Anterior cingulate cortex (tissue), 58 donors: ENCODE data around the gene PKP2.
"Not testable (repeated sequence)": the region's sequence is repeated elsewhere in the genome, so short reads cannot be mapped to it uniquely, and the experiment has no call there.

Source experiments
- DNase-seq, 58 donors: peaks; one replicate each; lab custom pipeline; 2025; lab: John Stamatoyannopoulos, UW

Gene PKP2

DNA sequence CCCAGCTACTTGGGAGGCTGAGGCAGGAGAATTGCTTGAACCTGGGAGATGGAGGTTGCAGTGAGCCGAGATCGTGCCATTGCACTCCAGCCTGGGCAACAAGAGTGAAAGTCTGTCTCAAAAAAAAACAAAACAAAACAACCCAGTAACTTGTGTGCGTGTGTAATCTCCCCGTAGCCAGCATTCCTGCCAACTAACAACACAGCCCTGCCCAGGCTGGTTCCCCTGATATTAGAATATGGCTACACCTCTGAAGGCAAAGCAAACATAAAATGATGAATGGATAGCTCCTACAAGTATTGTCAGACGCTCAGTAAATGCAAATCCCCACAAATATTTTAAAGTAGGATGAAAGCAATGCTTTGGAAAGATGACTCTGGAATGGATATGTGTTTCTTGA is 24.2 kb downstream of the PKP2 start:
- not testable (repeated sequence) for DNase-seq

DNA sequence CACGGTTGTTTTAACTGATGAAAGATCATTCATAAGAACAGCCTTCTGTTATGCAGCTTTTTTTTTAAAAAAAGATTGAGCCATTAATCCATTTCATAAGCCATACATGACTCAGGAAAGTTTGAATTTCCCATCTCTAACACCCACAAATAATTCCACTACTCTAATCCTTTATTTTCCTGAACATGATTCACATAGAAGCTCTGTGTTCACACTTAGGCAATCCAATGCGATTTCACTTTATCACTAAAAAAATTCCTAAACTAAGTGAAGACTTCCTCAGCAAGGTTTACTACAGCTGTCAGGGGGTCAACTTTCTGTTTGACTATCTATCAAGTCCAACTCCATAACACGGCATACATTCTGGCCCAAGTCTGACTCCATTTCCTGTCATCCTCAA is 25.9 kb downstream of the PKP2 start:
- DNase-seq = no peak

DNA sequence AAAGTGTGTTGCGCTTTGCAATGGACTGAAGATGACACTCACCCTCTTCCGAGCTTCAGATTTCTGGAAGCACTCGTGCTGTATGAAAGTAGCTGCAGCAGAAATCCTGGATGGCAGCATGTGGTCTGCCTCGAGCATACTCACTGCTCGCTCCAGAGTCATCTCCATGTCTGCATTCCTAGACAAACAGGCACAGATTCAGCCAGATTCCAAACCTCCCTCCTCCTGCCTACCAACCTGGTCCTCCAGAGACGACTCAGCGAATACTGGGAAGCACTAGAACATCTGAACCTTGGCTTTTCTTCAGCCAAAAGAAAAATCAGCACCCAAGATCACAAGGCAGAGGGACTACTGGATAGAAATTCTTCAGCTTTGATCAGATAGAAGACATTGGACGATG is 27.7 kb downstream of the PKP2 start:
- DNase-seq = no peak

GRCh38 chr12:32864731-32865130 is 31.8 kb downstream of the PKP2 start:
- no peak for DNase-seq

DNA sequence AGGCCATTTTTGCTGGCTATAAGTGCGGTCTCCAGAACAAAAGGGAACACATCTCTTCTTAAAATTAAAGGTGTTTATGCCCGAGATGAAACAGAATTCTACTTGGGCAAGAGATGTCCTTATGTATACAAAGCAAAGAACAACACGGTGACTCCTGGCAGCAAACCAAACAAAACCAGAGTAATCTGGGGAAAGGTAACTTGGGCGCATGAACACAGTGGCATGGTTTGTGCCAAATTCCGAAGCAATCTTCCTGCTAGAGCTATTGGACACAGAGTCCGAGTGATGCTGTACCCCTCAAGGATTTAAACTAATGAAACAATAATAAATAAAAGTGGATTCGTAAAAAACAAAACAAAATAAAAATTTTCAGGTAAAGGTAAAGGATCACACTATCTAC is 33.4 kb downstream of the PKP2 start:
- no peak for DNase-seq

DNA sequence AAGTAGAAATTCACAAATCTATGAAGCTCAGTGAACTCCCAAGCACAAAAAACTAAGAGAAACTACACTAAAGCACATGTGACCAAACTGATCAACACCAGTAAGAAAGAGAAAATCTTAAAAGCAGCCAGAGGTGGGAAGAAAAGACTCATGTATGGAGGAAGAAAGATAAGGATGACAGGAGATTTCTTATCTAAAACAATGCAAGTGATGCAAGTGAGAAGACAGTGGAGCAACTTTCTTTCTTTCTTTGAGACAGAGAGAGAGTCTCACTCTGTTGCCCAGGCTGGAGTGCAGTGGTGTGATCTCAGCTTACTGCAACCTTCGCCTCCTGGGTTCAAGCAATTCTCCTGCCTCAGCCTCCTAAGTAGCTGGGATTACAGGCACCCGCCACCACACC is 34.9 kb downstream of the PKP2 start:
- not testable (repeated sequence) for DNase-seq

- DNase-seq = no peak
Measured at GRCh38 chr12:32860192-32860591, 36.4 kb downstream of the PKP2 start.

- DNase-seq = no peak
Measured at GRCh38 chr12:32859389-32859788, 37.2 kb downstream of the PKP2 start.

GRCh38 chr12:32854716-32855115 is 41.9 kb downstream of the PKP2 start:
- no peak for DNase-seq

GRCh38 chr12:32854097-32854496 is 42.5 kb downstream of the PKP2 start:
- DNase-seq = no peak

DNA sequence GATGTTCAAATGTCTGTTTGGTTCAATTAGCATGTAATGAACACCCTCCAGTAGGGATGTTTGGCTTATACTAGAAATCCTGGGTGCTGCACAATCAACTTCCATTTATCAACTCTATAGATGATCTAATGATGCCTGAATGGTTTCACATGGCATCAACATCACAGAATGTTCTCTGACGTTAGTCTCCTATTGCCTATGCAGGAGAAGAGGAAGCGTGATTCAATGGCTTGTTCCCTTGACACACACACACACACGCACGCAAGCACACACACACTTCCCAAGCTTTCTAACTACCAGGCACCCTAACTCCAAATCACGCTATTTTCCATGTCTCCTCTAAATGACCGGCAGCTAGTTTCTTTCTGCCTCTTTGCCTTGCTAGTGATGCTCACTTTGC is 49.3 kb downstream of the PKP2 start:
- peak in 3 of 58 donors; percentile 1 to 11 (median 2) for DNase-seq

DNA sequence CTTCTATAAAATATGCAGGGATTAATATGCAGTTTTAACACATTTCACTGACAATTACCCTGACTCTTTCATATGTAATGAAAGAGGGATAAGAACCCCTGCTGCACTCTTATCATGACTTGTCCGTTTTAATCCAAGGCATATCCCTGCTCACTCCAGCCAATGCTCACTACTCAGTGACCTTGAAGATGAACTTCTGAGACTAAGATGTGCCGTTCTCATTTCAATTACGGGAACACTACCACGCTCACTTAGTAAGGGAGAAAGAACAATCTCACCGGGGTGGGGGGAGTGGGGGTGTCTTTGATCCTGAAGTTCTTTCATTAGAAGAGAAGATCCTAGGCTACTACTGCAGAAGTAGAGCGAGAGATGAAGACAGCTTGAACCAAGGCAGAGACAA is 50.5 kb downstream of the PKP2 start:
- no peak for DNase-seq

DNA sequence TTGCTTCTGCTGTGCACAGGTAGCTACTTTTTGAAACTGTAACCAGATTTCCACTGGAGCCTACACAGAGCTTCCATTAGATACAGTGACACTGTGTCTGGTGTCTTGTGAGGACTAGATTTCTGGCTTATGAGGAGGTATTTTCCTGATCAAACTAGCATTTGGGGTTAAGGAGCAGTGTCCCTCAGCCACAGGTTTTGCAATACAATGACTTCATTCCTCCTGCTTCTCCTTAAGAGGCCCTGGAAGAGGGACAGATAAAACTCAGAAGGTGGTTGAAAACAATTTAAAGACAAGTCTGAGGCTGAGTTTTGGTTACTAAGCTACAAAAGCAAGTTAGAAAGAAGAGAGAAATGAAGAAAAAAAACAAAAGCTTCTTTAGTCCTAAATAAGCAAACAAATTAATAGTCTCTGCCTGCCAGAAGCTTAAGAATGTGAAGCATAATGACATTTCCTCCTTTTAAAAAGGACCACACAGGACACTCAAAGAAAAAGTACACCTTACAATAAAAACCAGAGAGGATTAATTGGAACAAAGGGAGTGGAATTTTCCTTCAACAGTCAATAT is 53.0 kb downstream of the PKP2 start:
- no peak for DNase-seq

DNA sequence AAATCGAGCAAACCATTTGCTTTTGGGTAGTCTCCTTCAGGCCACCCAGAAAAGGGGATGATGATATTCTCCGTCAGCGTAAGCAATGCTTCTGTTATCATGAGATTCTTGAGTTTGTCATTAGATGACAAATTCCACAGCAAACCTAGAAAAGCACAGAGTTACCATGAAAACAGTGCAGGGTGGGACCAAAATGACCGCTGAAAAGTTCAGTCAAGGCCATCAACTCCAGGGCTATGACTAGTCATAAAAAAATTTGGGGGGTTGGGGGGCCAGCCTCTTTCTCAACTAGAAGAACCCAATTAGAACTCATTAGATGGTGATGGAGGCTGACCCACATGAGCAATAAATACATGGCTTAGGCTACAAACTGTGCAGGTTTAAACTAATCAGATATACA is 55.5 kb downstream of the PKP2 start:
- DNase-seq = no peak

- DNase-seq = no peak
Measured at GRCh38 chr12:32839828-32840227, 56.7 kb downstream of the PKP2 start.

- no peak for DNase-seq
Measured at GRCh38 chr12:32837974-32838373, 58.6 kb downstream of the PKP2 start.

GRCh38 chr12:32836710-32837109 is 59.9 kb downstream of the PKP2 start:
- DNase-seq = no peak

DNA sequence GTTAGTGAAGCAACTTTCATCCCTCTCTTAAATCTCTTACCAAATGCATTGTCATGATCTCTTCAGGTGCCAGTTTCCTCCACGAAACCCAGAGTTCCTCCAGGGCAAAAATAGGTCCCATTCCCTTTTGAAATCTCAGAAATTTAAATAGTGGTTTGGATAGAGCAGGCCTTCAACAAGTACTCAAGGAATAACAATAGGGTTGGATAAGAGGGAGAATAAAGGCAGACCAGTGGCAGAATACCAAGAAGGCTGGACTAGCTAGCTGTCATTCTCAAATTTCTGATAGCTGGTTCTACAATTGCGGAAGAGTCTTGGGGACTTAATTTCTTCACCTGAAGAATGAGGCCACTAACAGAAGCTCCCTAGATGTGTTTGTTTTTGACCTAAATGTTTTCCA is 62.5 kb downstream of the PKP2 start:
- no peak for DNase-seq

- DNase-seq = no peak
Measured at GRCh38 chr12:32828552-32828951, 68.0 kb downstream of the PKP2 start.

DNA sequence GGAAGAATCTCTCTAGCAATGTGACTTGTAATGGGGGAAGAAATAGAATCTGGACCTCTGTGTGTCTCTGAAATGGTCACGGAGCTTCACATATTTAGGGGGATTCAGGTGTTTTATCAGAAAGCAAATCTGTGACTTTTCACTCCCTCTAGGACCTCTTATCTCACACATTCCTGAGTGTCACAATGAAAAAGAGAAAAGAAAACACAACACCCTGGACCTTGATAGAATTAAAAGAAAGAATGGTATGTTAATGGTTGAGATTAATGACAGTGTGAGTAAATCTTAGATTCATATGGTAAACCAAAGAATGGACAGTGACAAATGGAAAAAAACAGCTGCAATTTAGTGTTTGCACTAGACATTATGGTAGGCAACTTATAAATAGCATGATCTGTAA is 68.5 kb downstream of the PKP2 start:
- DNase-seq = no peak

DNA sequence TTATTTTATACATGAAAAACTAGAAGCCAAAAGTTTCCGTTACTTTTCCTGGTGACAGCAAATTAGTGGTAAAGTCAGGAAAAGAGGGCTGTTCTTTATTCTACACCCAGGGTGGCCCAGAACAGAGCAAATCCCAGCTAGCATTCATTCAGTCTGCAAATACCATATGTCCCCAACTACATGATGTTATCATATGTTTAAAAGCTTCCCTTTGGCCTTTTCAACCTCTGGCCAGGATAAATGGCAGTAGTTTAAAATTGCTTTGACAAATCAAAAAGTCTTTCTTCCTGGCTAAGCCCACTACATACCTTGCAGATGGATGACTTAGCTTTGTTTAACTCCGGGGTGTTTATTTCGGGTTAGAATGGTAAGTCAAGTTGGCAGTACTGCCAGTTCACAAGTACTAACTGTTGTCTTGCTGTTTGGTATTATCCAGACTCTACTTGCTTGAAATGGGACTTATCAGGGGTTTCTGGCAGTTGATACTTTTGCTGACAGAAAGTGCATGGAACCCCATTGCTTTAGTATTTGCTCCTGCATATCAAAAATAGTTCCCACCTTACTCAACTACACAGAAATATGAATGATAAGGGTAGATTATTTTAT is 69.7 kb downstream of the PKP2 start:
- no peak for DNase-seq

DNA sequence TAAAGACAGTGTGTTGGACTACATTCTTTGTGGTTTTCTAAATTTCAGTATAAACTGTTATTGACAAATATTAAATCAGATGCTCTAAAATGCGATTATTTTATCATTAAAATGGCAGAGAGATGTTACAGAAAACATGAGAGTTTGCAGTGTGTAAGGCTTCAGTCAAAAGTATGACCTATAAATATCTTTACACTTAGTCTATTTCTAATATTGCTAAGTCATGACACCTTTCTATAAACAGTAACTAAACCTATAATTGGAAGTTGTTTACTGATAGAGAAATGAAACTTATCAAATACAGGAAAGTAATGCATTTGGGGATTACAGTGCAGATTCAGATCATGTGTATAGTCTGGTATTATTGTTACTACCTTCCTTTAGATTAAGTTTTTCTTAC is 72.0 kb downstream of the PKP2 start:
- no peak for DNase-seq

GRCh38 chr12:32822344-32822743 is 74.2 kb downstream of the PKP2 start:
- DNase-seq = no peak
